GM23338 (cell line): ENCODE data around the gene RPTOR. TPM values are rescaled to one million over a fixed set of nuclear protein-coding genes. Genes with fewer than 3 reads are reported as not detected.

Experiments
- ATAC-seq: fragments of 200-7000 bp; cut with Tn5 transposase; 3 replicates; pipeline ENCODE4 v1.9.1; 2020
- DNase-seq: peaks from one replicate; pipeline ENCODE4 v3.0.0-alpha.2; 2015; ENCODE audit warnings: low spot score
- H2AFZ ChIP-seq: fragments of 200-600 bp; sonication (generic); 2 replicates; pipeline ENCODE4 v1.8.0; 2016; ENCODE audit warnings: antibody characterized with exemption, mild to moderate bottlenecking, moderate library complexity
- H3F3A ChIP-seq: fragments of 200-600 bp; sonication (generic); replicated peaks from 2 replicates; pipeline ENCODE4 v1.8.0; 2017; ENCODE audit warnings: antibody characterized with exemption, mixed run types, low read depth
- H3K27ac ChIP-seq: fragments of 200-600 bp; sonication (generic); 2 replicates; pipeline ENCODE4 v1.6.1; 2016; ENCODE audit warnings: low read depth
- H3K27me3 ChIP-seq: fragments of 200-600 bp; sonication (generic); 2 replicates; pipeline ENCODE4 v1.8.0; 2016; ENCODE audit warnings: mild to moderate bottlenecking, mixed run types, moderate library complexity; ENCODE audit not compliant: insufficient read depth
- H3K36me3 ChIP-seq: fragments of 200-600 bp; sonication (generic); 2 replicates; pipeline ENCODE4 v1.8.0; 2016; ENCODE audit warnings: mild to moderate bottlenecking; ENCODE audit not compliant: insufficient read depth
- H3K4me1 ChIP-seq: fragments of 200-600 bp; sonication (generic); 2 replicates; pipeline ENCODE4 v1.8.0; 2016; ENCODE audit warnings: mild to moderate bottlenecking, moderate library complexity; ENCODE audit not compliant: insufficient read depth
- H3K4me2 ChIP-seq: fragments of 200-600 bp; sonication (generic); 2 replicates; pipeline ENCODE4 v1.7.1; 2017; ENCODE audit warnings: mixed run types
- H3K4me3 ChIP-seq: fragments of 200-600 bp; sonication (generic); 2 replicates; pipeline ENCODE4 v1.6.1; 2016; ENCODE audit warnings: mixed run types
- H3K79me2 ChIP-seq: fragments of 200-600 bp; sonication (generic); replicated peaks from 2 replicates; pipeline ENCODE4 v1.8.0; 2017; ENCODE audit warnings: mild to moderate bottlenecking; ENCODE audit not compliant: insufficient read depth
- H3K9me2 ChIP-seq: fragments of 200-600 bp; sonication (generic); 2 replicates; pipeline ENCODE4 v1.8.0; 2017; ENCODE audit not compliant: insufficient read depth
- H4K20me1 ChIP-seq: fragments of 200-600 bp; sonication (generic); replicated peaks from 2 replicates; pipeline ENCODE4 v1.8.0; 2017; ENCODE audit warnings: mild to moderate bottlenecking; ENCODE audit not compliant: insufficient read depth
- H3K27ac Mint-ChIP-seq: 2 replicates; pipeline ENCODE4 v1.8.0; 2020; ENCODE audit warnings: inconsistent platforms, mild to moderate bottlenecking, moderate library complexity, mixed read lengths
- H3K27me3 Mint-ChIP-seq: 3 replicates; pipeline ENCODE4 v1.8.0; 2022; ENCODE audit warnings: low read depth, mild to moderate bottlenecking, moderate library complexity, mixed read lengths, inconsistent platforms; ENCODE audit not compliant: insufficient read depth, poor library complexity
- H3K36me3 Mint-ChIP-seq: 3 replicates; pipeline ENCODE4 v1.8.0; 2021; ENCODE audit warnings: low read depth, mild to moderate bottlenecking, inconsistent platforms, moderate library complexity, mixed read lengths
- H3K4me1 Mint-ChIP-seq: 3 replicates; pipeline ENCODE4 v1.8.0; 2020; ENCODE audit warnings: mild to moderate bottlenecking, inconsistent platforms, mixed read lengths
- H3K4me3 Mint-ChIP-seq: 3 replicates; pipeline ENCODE4 v1.8.0; 2021; ENCODE audit warnings: moderate library complexity, mild to moderate bottlenecking, inconsistent platforms, mixed read lengths
- H3K9me3 Mint-ChIP-seq: 3 replicates; pipeline ENCODE4 v1.8.0; 2020; ENCODE audit warnings: moderate library complexity, mild to moderate bottlenecking, inconsistent platforms, mixed read lengths
- CREB1 ChIP-seq: fragments of 250-450 bp; sonication (Bioruptor Pico); IDR thresholded peaks from 2 replicates; pipeline ENCODE4 v1.5.0; 2020; ENCODE audit warnings: low read depth, mild to moderate bottlenecking, moderate library complexity
- CTCF ChIP-seq, 2 experiments: fragments of 200-600 bp in 1 of 2; sonication (generic) in 1 of 2; conservative IDR thresholded peaks; 2 replicates each; pipeline versions ENCODE4 v1.5.1 to v1.6.1; 2016 to 2017; ENCODE audit warnings: antibody characterized with exemption in 2 of 2, low read depth in 2 of 2, mild to moderate bottlenecking in 2 of 2, moderate library complexity in 1 of 2
- EZH2 ChIP-seq: fragments of 200-600 bp; sonication (generic); IDR thresholded peaks from one replicate; pipeline ENCODE4 v1.8.0; 2017; ENCODE audit warnings: antibody characterized with exemption, mild to moderate bottlenecking, low read depth; ENCODE audit not compliant: unreplicated experiment
- EZH2phosphoT487 ChIP-seq: fragments of 200-600 bp; sonication (generic); IDR thresholded peaks from one replicate; pipeline ENCODE4 v1.8.1; 2018; ENCODE audit warnings: antibody characterized with exemption; ENCODE audit not compliant: unreplicated experiment
- JUNB ChIP-seq: IDR thresholded peaks from one replicate; pipeline ENCODE4 v1.6.1; 2016; ENCODE audit warnings: antibody characterized with exemption; ENCODE audit not compliant: unreplicated experiment
- NANOG ChIP-seq: IDR thresholded peaks from 2 replicates; pipeline ENCODE4 v1.6.1; 2016; ENCODE audit warnings: antibody characterized with exemption, borderline replicate concordance
- POLR2AphosphoS5 ChIP-seq: IDR thresholded peaks from 2 replicates; pipeline ENCODE4 v1.6.1; 2016; ENCODE audit warnings: antibody characterized with exemption, low read depth
- STAT1 ChIP-seq: IDR thresholded peaks from one replicate; pipeline ENCODE4 v1.6.1; 2016; ENCODE audit warnings: antibody characterized with exemption; ENCODE audit not compliant: unreplicated experiment
- ZNF114 ChIP-seq: fragments of 250-450 bp; sonication (Bioruptor Pico); IDR thresholded peaks from 2 replicates; pipeline ENCODE4 v1.5.0; 2020; ENCODE audit warnings: mild to moderate bottlenecking, moderate library complexity
- ZNF462 ChIP-seq: fragments of 250-450 bp; sonication (Bioruptor Pico); IDR thresholded peaks from 2 replicates; pipeline ENCODE4 v1.5.0; 2020; ENCODE audit warnings: mild to moderate bottlenecking, moderate library complexity
- polyA plus RNA-seq: library from polyadenylated mRNA; unstranded; fragments of >200 nt; fragmentation: Nextera tagmentation; extraction: Ambion mirVana; gene quantifications from 2 replicates; pipeline ENCODE4 v1.2.1, GENCODE V29; 2016
- total RNA-seq: library from RNA; depleted of rRNA; stranded (reverse); fragments of >200 nt; shearing (Covaris generic); gene quantifications from 2 replicates; pipeline ENCODE4 v1.2.3, GENCODE V29; 2014
- TF ChIP-seq, protein P1 (sequence below): IDR thresholded peaks from one replicate; pipeline ENCODE4 v1.6.1; 2018; ENCODE audit warnings: antibody characterized with exemption; ENCODE audit not compliant: unreplicated experiment

RPTOR gene
- total and polyA plus RNA-seq, 2 experiments from 2014 or later = 9.5 to 38.0 TPM

DNA sequence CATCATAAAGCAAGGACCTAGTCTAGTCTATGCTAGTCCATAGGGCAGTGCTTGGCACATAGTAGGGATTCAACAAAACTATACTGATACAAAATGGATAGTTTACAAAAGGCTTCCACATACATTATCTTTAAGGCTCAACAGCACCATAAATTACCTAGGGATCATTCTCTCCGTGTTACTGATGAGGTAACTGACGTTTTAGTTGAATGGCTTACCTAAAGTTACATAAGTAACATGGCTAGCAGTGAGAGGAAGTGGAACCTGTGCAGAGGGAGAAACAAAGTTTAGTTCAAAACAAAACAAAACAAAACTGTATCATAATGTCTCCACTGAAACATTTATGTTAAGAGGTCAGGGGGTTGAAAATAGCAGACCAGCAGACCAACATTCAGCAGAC is 7.9 kb downstream of the RPTOR start:
- Mint-ChIP-seq H3K36me3 (no peaks in the 10 kb centered on the region), H3K27me3 (no peaks in the 10 kb centered on the region), H3K27ac (no peak overlapping the region), H3K9me3 (no peaks in the 10 kb centered on the region), H3K4me1 (no peaks in the 10 kb centered on the region), H3K4me3 (no peak overlapping the region; the same call in 2 of the 3 replicates)
- Histone ChIP-seq H3K36me3 (no peaks in the 10 kb centered on the region), H4K20me1 (peaks cover 70% of the 10 kb centered on the region), H3K4me3 (no peak overlapping the region), H3K4me2 (no peak overlapping the region), H3K27ac (no peak overlapping the region), H3F3A (no peaks in the 10 kb centered on the region), H3K27me3 (no peaks in the 10 kb centered on the region), H3K9me2 (no peaks in the 10 kb centered on the region), H3K4me1 (no peaks in the 10 kb centered on the region), H3K79me2 (peaks cover 84% of the 10 kb centered on the region), H2AFZ (no peak overlapping the region)
- TF ChIP-seq ZNF462 (CRISPR knock-in tag) = no peak
- ATAC-seq (no peak), DNase-seq (no peak)

GRCh38 chr17:80555266-80555665 is 10.6 kb downstream of the RPTOR start:
- Histone ChIP-seq H3K79me2 (peaks cover 63% of the 10 kb centered on the region), H4K20me1 (peaks cover 80% of the 10 kb centered on the region), H2AFZ (no peak overlapping the region), H3K4me1 (no peaks in the 10 kb centered on the region), H3K4me2 (no peak overlapping the region), H3K4me3 (no peak overlapping the region), H3K9me2 (no peaks in the 10 kb centered on the region), H3K27me3 (no peaks in the 10 kb centered on the region), H3K36me3 (no peaks in the 10 kb centered on the region), H3K27ac (no peak overlapping the region), H3F3A (no peaks in the 10 kb centered on the region)
- H3K9me3 Mint-ChIP-seq = no peaks in the 10 kb centered on the region
- ATAC-seq (no peak), DNase-seq (no peak)
- no peak overlapping the region for H3K27ac Mint-ChIP-seq
- H3K36me3 Mint-ChIP-seq = no peaks in the 10 kb centered on the region
- H3K4me3 Mint-ChIP-seq = no peak overlapping the region
- no peaks in the 10 kb centered on the region for H3K4me1 Mint-ChIP-seq
- peaks cover 10% of the 10 kb centered on the region for H3K27me3 Mint-ChIP-seq
- TF ChIP-seq EZH2 (no peak), ZNF114 (CRISPR knock-in tag) (no peak), JUNB (no peak), POLR2AphosphoS5 (no peak), CREB1 (CRISPR knock-in tag) (no peak), CTCF (conservative IDR thresholded peaks at IDR 0.05; ENCODE audit: low read depth in 2 of 2) (no peak), STAT1 (no peak), EZH2phosphoT487 (no peak), NANOG (no peak)
- TF ChIP-seq, protein P1, sequence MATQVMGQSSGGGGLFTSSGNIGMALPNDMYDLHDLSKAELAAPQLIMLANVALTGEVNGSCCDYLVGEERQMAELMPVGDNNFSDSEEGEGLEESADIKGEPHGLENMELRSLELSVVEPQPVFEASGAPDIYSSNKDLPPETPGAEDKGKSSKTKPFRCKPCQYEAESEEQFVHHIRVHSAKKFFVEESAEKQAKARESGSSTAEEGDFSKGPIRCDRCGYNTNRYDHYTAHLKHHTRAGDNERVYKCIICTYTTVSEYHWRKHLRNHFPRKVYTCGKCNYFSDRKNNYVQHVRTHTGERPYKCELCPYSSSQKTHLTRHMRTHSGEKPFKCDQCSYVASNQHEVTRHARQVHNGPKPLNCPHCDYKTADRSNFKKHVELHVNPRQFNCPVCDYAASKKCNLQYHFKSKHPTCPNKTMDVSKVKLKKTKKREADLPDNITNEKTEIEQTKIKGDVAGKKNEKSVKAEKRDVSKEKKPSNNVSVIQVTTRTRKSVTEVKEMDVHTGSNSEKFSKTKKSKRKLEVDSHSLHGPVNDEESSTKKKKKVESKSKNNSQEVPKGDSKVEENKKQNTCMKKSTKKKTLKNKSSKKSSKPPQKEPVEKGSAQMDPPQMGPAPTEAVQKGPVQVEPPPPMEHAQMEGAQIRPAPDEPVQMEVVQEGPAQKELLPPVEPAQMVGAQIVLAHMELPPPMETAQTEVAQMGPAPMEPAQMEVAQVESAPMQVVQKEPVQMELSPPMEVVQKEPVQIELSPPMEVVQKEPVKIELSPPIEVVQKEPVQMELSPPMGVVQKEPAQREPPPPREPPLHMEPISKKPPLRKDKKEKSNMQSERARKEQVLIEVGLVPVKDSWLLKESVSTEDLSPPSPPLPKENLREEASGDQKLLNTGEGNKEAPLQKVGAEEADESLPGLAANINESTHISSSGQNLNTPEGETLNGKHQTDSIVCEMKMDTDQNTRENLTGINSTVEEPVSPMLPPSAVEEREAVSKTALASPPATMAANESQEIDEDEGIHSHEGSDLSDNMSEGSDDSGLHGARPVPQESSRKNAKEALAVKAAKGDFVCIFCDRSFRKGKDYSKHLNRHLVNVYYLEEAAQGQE = no peak
